HG03469 (cell line): ENCODE measurements around the gene XRCC3.

ENCODE experiments used
- ATAC-seq: cut with Tn5 transposase; IDR thresholded peaks from one replicate; pipeline ENCODE4 v1.9.1; 2021; ENCODE audit warnings: mild to moderate bottlenecking, moderate library complexity, moderate number of reproducible peaks; ENCODE audit not compliant: unreplicated experiment

The XRCC3 gene

DNA sequence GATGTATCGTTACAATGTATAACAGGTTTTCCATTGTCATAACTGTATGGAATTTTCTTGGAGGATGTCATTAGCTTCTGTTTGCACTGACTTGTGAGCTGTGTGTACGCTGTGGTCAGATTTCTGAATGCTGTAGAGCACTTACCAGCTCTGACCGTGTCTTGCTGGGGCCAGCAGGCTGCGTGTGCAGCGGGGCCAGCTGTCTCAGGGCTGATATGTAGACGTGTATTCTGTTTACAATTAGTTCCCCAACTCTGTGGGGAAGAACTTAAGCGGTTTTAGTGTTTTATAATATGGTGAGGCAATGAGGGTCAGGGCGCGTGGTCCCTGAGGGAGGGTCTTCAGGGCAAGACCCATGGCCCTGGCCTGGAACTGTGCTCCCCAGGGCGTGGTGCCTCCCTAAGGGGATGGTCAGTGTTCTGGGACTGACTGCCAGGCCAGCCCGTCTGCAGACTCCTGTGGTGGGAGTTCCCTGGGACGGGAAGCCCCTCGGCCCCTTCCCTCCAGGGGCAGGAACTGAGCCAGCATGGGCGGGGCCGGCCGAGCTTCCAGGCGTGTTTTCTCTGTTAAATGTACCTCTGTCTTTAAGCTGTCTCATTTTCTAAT lies 18.7 kb downstream of the XRCC3 start:
- no peak for ATAC-seq

GRCh38 chr14:103696070-103696402 lies 19.2 kb downstream of the XRCC3 start:
- ATAC-seq: no peak

GRCh38 chr14:103695296-103696069 lies 19.8 kb downstream of the XRCC3 start:
- ATAC-seq: no peak

- no peak for ATAC-seq
Observed at GRCh38 chr14:103694572-103695026, 20.7 kb downstream of the XRCC3 start.

DNA sequence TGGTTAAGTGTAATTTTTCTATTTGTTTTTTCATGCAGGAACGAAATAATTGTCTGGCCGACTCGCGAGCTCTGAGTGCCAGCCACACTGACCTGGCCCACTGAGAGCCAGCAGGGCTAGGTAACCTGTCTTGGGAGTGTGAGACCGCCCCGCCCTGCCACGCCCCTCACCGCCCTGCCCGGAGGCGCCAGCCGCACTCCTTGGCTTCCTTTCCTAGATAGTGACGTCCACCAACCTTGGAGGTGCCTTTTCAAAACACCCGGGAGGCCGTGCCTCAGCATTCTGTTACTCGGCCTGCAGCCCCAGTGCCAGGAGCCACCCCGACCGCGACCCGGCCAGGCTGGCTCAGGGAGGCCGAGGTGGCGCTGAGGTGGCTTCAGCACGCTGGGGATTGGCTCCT lies 21.7 kb downstream of the XRCC3 start:
- ATAC-seq: no peak

DNA sequence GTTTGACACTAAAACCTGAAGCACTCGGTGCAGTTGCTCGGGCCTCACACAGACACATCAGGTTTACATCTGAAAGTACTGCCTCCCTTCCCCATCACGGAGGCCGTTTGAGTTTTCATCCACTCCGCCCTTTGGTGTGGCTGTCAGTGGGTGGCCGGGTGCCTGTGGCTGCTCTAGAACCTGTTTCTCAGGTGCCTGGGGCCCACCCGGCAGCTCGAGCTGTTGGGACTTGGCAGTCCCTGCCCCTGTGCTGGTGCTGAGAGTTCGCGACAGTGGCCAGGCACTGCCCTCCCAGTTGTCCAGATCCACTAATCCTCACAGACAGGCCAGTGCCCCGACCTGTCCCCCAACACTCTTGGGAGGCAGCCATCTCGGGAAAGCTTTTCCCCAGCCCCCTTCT lies 22.4 kb downstream of the XRCC3 start:
- no peak for ATAC-seq

DNA sequence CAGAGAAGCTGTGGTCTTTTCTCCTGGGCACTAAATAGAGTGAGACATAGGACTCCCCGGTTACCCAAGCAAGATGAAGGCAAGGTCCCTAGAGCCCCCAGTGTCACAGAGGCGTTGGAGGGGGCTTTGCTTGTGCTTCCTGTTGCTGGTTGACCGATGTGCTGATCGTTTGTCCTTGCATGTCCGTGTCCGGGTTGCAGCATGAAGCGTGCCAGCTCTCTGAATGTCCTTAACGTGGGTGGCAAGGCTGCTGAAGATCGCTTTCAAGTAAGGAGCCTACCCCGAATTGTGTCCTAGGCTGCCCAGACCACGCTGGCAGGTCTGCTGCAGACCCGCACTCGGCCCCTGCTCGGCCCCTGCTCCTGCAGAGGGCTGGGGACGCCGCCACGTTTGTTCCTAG lies 23.1 kb downstream of the XRCC3 start:
- ATAC-seq: no peak

DNA sequence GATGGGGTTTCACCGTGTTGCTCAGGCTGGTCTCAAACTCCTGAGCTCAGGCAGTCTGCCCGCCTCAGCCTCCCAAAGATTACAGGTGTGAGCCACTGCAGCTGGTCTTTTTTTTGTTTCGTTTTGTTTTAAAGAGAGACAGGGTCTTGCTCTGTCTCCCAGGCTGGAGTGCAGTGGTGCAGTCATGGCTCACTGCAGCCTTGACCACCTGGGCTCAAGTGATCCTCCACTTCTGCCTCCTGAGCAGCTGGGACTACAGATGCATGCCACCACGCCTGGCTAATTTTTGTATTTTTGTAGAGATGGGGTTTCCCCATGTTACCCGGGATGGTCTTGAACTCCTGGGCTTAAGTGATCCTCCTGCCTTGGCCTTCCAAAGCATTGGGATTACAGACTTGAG lies 23.6 kb downstream of the XRCC3 start:
- ATAC-seq: peak; percentile 50

GRCh38 chr14:103690332-103690731 lies 24.9 kb downstream of the XRCC3 start:
- ATAC-seq: no peak

GRCh38 chr14:103688906-103689902 lies 26.0 kb downstream of the XRCC3 start:
- no peak for ATAC-seq

DNA sequence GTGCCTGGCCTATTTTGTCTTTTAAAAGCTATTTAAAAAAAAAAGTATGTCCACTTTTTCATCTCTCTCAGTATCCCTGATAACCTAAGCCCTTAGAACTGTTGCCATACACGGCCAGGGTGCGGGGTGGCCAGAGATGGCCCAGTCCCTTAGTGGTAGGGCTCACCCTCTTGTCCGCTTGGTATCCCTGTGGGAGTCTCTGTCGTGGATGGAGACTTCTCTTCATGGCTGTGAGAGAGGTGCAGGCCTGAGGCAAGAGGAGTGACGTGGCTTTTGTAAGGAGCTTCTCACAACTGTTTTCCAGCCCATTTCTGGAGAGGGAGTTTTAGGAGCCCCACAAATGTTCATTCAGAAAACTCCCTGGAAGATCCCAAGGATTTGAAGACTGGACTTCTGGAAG lies 26.8 kb downstream of the XRCC3 start:
- ATAC-seq: no peak

GRCh38 chr14:103687712-103688111 lies 27.5 kb downstream of the XRCC3 start:
- ATAC-seq: no peak

DNA sequence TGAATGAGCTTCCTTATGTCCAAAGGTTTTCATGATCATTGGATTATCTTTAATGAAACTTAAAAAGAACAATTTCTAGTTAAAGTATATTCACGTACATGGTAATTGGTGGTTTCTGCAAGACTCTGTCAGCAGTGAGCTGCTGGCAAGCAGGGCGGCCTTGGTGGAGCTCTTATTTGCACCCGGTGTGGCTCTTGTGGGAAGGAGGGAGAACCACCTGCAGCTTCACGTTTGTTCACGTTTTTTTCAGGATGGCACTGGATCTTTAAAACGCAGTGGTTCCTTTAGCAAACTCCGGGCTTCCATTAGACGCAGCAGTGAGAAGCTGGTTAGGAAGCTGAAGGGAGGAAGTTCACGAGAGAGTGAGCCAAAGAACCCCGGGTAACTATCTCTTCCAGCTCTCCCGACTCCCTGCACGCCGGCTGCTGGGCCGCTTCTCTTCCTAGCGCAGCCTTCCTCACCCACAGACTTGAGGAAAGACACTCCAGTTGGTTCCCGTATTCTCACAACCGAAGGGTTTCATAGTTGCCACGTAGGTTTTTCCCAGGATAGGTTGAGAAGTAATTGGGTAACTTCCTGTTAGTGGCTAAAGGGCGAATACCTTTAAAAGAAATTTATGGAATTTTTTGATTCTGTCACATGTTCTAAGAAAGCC lies 28.3 kb downstream of the XRCC3 start:
- no peak for ATAC-seq

GRCh38 chr14:103685276-103686211 lies 29.7 kb downstream of the XRCC3 start:
- no peak for ATAC-seq

- no peak for ATAC-seq
Observed at GRCh38 chr14:103684871-103685270, 30.4 kb downstream of the XRCC3 start.

- no peak for ATAC-seq
Observed at GRCh38 chr14:103684471-103684870, 30.8 kb downstream of the XRCC3 start.

DNA sequence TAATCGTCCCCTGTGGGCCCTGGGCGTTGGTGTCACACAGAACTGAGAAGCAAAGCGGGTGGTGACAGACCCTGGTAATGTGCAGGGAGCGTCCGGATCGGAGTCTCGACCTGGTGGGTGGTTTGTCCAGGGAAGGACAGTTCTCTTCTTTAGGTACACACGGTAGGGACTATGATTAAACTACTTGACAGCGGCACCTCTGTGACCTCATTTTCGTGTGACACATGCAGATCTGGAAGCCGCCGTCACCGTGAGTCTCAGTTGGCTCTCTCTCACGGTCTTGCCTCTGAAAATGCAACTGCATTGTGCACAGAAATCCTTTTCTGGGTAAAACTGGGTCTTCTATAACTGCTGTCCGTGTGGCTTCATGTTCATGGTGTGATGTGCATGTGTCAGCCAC lies 32.1 kb downstream of the XRCC3 start:
- no peak for ATAC-seq

DNA sequence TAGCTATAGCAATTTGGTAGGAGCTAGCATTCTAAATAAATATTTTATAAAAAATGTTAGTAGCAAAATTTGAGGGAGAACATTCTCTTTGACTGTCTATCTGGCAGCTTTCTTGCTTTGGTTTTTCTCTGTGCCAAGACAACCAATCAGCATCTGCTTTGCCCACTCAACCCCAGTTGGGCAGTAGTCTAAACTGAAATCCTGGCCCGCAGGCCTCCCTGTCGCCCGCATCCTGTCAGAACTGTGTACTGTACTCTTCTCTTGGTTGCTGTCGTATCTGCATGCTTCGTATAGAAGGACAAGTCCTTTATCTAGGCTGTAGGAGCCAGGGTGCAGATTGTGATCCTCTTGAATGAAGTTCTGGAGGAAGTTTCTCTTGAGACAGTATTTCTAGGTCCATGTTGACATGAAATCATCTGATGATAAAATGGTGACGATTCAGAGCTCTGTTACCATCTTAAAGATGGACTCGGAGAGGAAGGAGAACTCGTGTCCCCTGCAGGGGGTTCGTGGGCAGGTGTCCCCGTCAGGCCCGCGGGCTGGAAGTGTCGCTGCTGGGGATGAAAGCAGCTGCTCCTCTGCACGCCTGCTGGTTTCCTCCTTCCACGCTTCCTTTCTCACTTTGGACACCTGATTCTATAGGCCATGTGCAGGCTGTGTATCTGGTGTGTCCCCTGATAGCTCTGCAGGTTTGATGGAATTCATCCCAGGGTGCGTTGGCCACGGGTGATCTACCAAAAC lies 34.6 kb downstream of the XRCC3 start:
- no peak for ATAC-seq

DNA sequence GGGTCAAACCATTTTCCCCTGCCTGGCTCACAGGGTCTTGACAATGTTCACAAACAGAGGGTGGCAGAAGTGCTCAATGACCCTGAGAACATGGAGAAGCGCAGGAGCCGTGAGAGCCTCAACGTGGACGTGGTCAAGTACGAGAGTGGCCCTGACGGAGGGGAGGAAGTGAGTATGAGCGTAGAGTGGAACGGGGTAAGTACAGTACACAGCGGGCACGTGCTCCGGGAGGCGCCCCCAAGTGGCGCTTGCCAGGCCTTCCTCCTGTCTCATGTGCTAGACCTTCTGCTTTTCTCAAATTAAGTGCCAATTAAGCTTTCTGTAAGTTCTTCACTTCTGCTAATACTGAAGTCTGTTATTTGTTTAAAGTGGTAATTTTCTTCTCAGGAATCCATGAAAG lies 35.9 kb downstream of the XRCC3 start:
- no peak for ATAC-seq
